GM13977 (cell line): ENCODE measurements around the gene MED8.

Experiments
- DNase-seq: peaks from one replicate; pipeline ENCODE4 v3.0.0; 2012; ENCODE audit warnings: low spot score
- CTCF ChIP-seq: IDR thresholded peaks from 2 replicates; pipeline ENCODE4 v1.5.1; 2012; ENCODE audit warnings: mild to moderate bottlenecking, control low read depth; ENCODE audit not compliant: insufficient read depth; ENCODE audit errors: extremely low read depth, missing control alignments
- in situ Hi-C: fragments of 300-500 bp; cut with MboI; formaldehyde crosslinking; loops from one replicate; pipeline ENCODE4 v1.12.0; 2022; ENCODE audit warnings: low sequenced_read_pairs, low pct_unique_long_range_greater_than_20kb, mixed read lengths, inconsistent platforms; ENCODE audit not compliant: unreplicated experiment

Gene MED8

GRCh38 chr1:43422995-43423671 lies 33.5 kb upstream of the MED8 start:
- DNase-seq = no peak
- TF ChIP-seq CTCF = no peak
- in situ Hi-C loops = no loop called here

GRCh38 chr1:43421976-43422750 lies 32.6 kb upstream of the MED8 start:
- no peak for DNase-seq
- no peak for TF ChIP-seq CTCF
- in situ Hi-C loops = no loop called here

- no peak for DNase-seq
- in situ Hi-C loops = no loop called here
These were observed 31.8 kb upstream of the MED8 start for GRCh38 chr1:43421396-43421795.

GRCh38 chr1:43420874-43421273 lies 31.3 kb upstream of the MED8 start:
- no peak for DNase-seq
- in situ Hi-C loops = no loop called here
- TF ChIP-seq CTCF = no peak

More at GRCh38 chr1:43421396-43421795, 31.8 kb upstream of the MED8 start:
- TF ChIP-seq CTCF = no peak

GRCh38 chr1:43419627-43420425 lies 30.2 kb upstream of the MED8 start:
- in situ Hi-C loops = no loop called here
- no peak for TF ChIP-seq CTCF
- no peak for DNase-seq

GRCh38 chr1:43418858-43419257 lies 29.3 kb upstream of the MED8 start:
- no peak for TF ChIP-seq CTCF
- no peak for DNase-seq
- in situ Hi-C loops = no loop called here
